ENCODE results near the gene SRRM5.
"Not testable (repeated sequence)": the region's sequence is repeated elsewhere in the genome, so short reads cannot be mapped to it uniquely, and the experiment has no call there.

The SRRM5 gene
- 0.94 reads per million for total RNA-seq

- DNase-seq, result no peak
These were observed at the start of gene SRRM5 for GRCh38 chr19:43611788-43612187. SRRM5 (plus strand) TSS chr19:43612088; CDS start chr19:43612122, 34 bp downstream.

GRCh38 chr19:43562226-43562697, 49.6 kb upstream of the SRRM5 start:
- DNase-seq, result no peak

GRCh38 chr19:43562698-43563241, 49.1 kb upstream of the SRRM5 start:
- peak; percentile 64 for DNase-seq

GRCh38 chr19:43563816-43564457, 48.0 kb upstream of the SRRM5 start:
- no peak for DNase-seq

GRCh38 chr19:43564800-43565199, 47.1 kb upstream of the SRRM5 start:
- DNase-seq, result no peak

- DNase-seq, result no peak
These were observed 42.2 kb upstream of the SRRM5 start for GRCh38 chr19:43569657-43570056.

- DNase-seq, result no peak
These were observed 41.6 kb upstream of the SRRM5 start for GRCh38 chr19:43570174-43570791.

GRCh38 chr19:43572171-43572588, 39.7 kb upstream of the SRRM5 start:
- DNase-seq, result no peak

GRCh38 chr19:43574424-43575155, 37.3 kb upstream of the SRRM5 start:
- DNase-seq, result no peak

GRCh38 chr19:43575156-43575950, 36.5 kb upstream of the SRRM5 start, which contains the start of the genes PINLYP and XRCC1:
PINLYP (plus strand) TSS chr19:43575801; CDS start chr19:43577192, 1,391 bp downstream.
XRCC1 (minus strand) TSS chr19:43575527; CDS start chr19:43575458, 69 bp downstream.
- DNase-seq, result peak; percentile 95

- no peak for DNase-seq
These were observed 35.7 kb upstream of the SRRM5 start for GRCh38 chr19:43575955-43576878.

- DNase-seq, result no peak
These were observed 33.1 kb upstream of the SRRM5 start for GRCh38 chr19:43578787-43579186.

GRCh38 chr19:43581467-43581866, 30.4 kb upstream of the SRRM5 start:
- DNase-seq, result no peak

GRCh38 chr19:43582495-43582894, 29.4 kb upstream of the SRRM5 start:
- no peak for DNase-seq

GRCh38 chr19:43584484-43584883, 27.4 kb upstream of the SRRM5 start:
- DNase-seq, result no peak

- no peak for DNase-seq
These were observed 25.5 kb upstream of the SRRM5 start for GRCh38 chr19:43586346-43586745.

GRCh38 chr19:43587029-43587428, 24.9 kb upstream of the SRRM5 start:
- not testable (repeated sequence) for DNase-seq

- DNase-seq, result no peak
These were observed 22.6 kb upstream of the SRRM5 start for GRCh38 chr19:43589277-43589676.

GRCh38 chr19:43589678-43590077, 22.2 kb upstream of the SRRM5 start:
- no peak for DNase-seq

- no peak for DNase-seq
These were observed 19.8 kb upstream of the SRRM5 start for GRCh38 chr19:43591904-43592772.

Measured in effector CD4-positive, alpha-beta T cell (primary cell).